ENCODE measurements around the gene PTGIS.

The PTGIS gene

GRCh38 chr20:49496553-49497397, 71.2 kb downstream of the PTGIS start:
- DNase-seq (ENCODE audit: low spot score): no peak

- DNase-seq (ENCODE audit: low spot score): no peak
Measured at GRCh38 chr20:49496043-49496442, 71.9 kb downstream of the PTGIS start.

GRCh38 chr20:49490689-49491088, 77.2 kb downstream of the PTGIS start:
- DNase-seq (ENCODE audit: low spot score): no peak

- DNase-seq (ENCODE audit: low spot score): no peak
Measured at GRCh38 chr20:49489688-49490087, 78.2 kb downstream of the PTGIS start.

- no peak for DNase-seq (ENCODE audit: low spot score)
Measured at GRCh38 chr20:49486064-49486463, 81.9 kb downstream of the PTGIS start.

- no peak for DNase-seq (ENCODE audit: low spot score)
Measured at GRCh38 chr20:49485563-49485962, 82.4 kb downstream of the PTGIS start.

- DNase-seq (ENCODE audit: low spot score): peak; percentile 79
Measured at GRCh38 chr20:49484180-49485140, 83.5 kb downstream of the PTGIS start.

GRCh38 chr20:49483696-49484123, 84.2 kb downstream of the PTGIS start:
- no peak for DNase-seq (ENCODE audit: low spot score)

- DNase-seq (ENCODE audit: low spot score): no peak
Measured at GRCh38 chr20:49483018-49483695, 84.8 kb downstream of the PTGIS start.

- DNase-seq (ENCODE audit: low spot score): peak; percentile 69
Measured at GRCh38 chr20:49482621-49483017, 85.3 kb downstream of the PTGIS start, which contains the start of gene KCNB1. Gene KCNB1, minus strand, starts transcription at chr20:49482668. Its CDS starts 188 bp downstream, at chr20:49482480.

GRCh38 chr20:49482173-49482572, 85.8 kb downstream of the PTGIS start:
- DNase-seq (ENCODE audit: low spot score): no peak

- no peak for DNase-seq (ENCODE audit: low spot score)
Measured at GRCh38 chr20:49481116-49481515, 86.8 kb downstream of the PTGIS start.

GRCh38 chr20:49480236-49480635, 87.7 kb downstream of the PTGIS start:
- no peak for DNase-seq (ENCODE audit: low spot score)

GRCh38 chr20:49479785-49480184, 88.2 kb downstream of the PTGIS start:
- DNase-seq (ENCODE audit: low spot score): no peak

- DNase-seq (ENCODE audit: low spot score): no peak
Measured at GRCh38 chr20:49478754-49479689, 88.9 kb downstream of the PTGIS start.

GRCh38 chr20:49478266-49478665, 89.7 kb downstream of the PTGIS start:
- no peak for DNase-seq (ENCODE audit: low spot score)

- no peak for DNase-seq (ENCODE audit: low spot score)
Measured at GRCh38 chr20:49477200-49477599, 90.7 kb downstream of the PTGIS start.

- no peak for DNase-seq (ENCODE audit: low spot score)
Measured at GRCh38 chr20:49476016-49476355, 92.0 kb downstream of the PTGIS start.

GRCh38 chr20:49475292-49476015, 92.5 kb downstream of the PTGIS start:
- no peak for DNase-seq (ENCODE audit: low spot score)

- no peak for DNase-seq (ENCODE audit: low spot score)
Measured at GRCh38 chr20:49471397-49471796, 96.5 kb downstream of the PTGIS start.
